Panc1 (cell line): ENCODE data around the gene RPL27A. TPM values are rescaled to one million over a fixed set of nuclear protein-coding genes. Genes with fewer than 3 reads are reported as not detected.

ENCODE experiments used
- ATAC-seq: fragments of 200-7000 bp; cut with Tn5 transposase; 2 replicates; pipeline ENCODE4 v1.9.1; 2020; ENCODE audit warnings: mild to moderate bottlenecking, moderate library complexity
- BruUV-seq: library from RNA; stranded (reverse); fragments of 400-500 nt; replicated peaks from 2 replicates; lab custom pipeline; 2021; lab: Mats Ljungman, UMichigan
- CTCF ChIA-PET: fragments of 300-600 bp; sonication (Branson Sonifier 250); formaldehyde crosslinking; loops from one replicate; lab custom pipeline; 2022; ENCODE audit warnings: antibody characterized with exemption; lab: Charles Lee
- POLR2A ChIA-PET: fragments of 300-600 bp; sonication (Branson Sonifier 250); formaldehyde crosslinking; loops from one replicate; lab custom pipeline; 2022; ENCODE audit warnings: antibody characterized with exemption; lab: Charles Lee
- DNase-seq: peaks from one replicate; pipeline ENCODE4 v3.0.0-alpha.2; 2010; ENCODE audit warnings: low read depth, low spot score
- H3K27ac ChIP-seq: 2 replicates; pipeline ENCODE4 v1.5.1; 2011; ENCODE audit warnings: mild to moderate bottlenecking, low read length, inconsistent platforms
- H3K27me3 ChIP-seq: fragments of 200-500 bp; sonication (Bioruptor generic); 2 replicates; pipeline ENCODE4 v1.6.0; 2014; ENCODE audit warnings: low read length, inconsistent platforms; ENCODE audit not compliant: control insufficient read depth, insufficient read depth
- H3K36me3 ChIP-seq: fragments of 200-500 bp; sonication (Bioruptor generic); 2 replicates; pipeline ENCODE4 v1.5.1; 2014; ENCODE audit warnings: inconsistent platforms, mild to moderate bottlenecking, low read length, moderate library complexity; ENCODE audit not compliant: control insufficient read depth, insufficient read depth
- H3K4me1 ChIP-seq: 2 replicates; pipeline ENCODE4 v1.5.1; 2011; ENCODE audit warnings: inconsistent platforms, mild to moderate bottlenecking, low read length, moderate library complexity; ENCODE audit not compliant: control insufficient read depth, insufficient read depth
- H3K4me3 ChIP-seq, 2 experiments: 2 replicates each; pipeline ENCODE4 v1.5.1; 2011 to 2012; ENCODE audit warnings: low read depth in 2 of 2, low read length in 2 of 2, mild to moderate bottlenecking in 2 of 2, inconsistent platforms in 1 of 2, moderate library complexity in 1 of 2
- H3K9me3 ChIP-seq: fragments of 200-500 bp; sonication (Bioruptor generic); 2 replicates; pipeline ENCODE4 v1.5.1; 2014; ENCODE audit warnings: low read depth, mild to moderate bottlenecking, inconsistent platforms, low read length, moderate library complexity; ENCODE audit not compliant: control insufficient read depth, insufficient read depth
- CTCF ChIP-seq: fragments of 450-650 bp; IDR thresholded peaks from 2 replicates; pipeline ENCODE4 v1.5.1; 2017; ENCODE audit warnings: mild to moderate bottlenecking
- POLR2AphosphoS5 ChIP-seq: IDR thresholded peaks from 2 replicates; pipeline ENCODE4 v1.6.1; 2012; ENCODE audit warnings: mild to moderate bottlenecking, low read depth, low read length, moderate library complexity
- SIN3A ChIP-seq: IDR thresholded peaks from 2 replicates; pipeline ENCODE4 v1.6.1; 2012; ENCODE audit warnings: low read depth, mild to moderate bottlenecking, low read length, moderate library complexity, borderline replicate concordance; ENCODE audit not compliant: insufficient read depth
- TCF7L2 ChIP-seq: IDR thresholded peaks from 2 replicates; pipeline ENCODE4 v1.6.1; 2011; ENCODE audit warnings: mild to moderate bottlenecking, low read depth, low read length, inconsistent platforms
- in situ Hi-C: cut with HindIII; loops from 2 replicates; pipeline ENCODE4 v1.10.0; 2016; ENCODE audit warnings: low sequenced_read_pairs, low pct_unique_long_range_greater_than_20kb
- intact Hi-C: fragments of 100-400 bp; cut with micrococcal nuclease; formaldehyde crosslinking; loops from one replicate; pipeline ENCODE4 v1.10.0; 2022; ENCODE audit not compliant: unreplicated experiment
- total RNA-seq: library from RNA; stranded (reverse); gene quantifications from one replicate; pipeline ENCODE4 v1.2.1, GENCODE V29; 2021; ENCODE audit not compliant: unreplicated experiment
- TF ChIP-seq, protein P1 (sequence below), 2 experiments: IDR thresholded peaks; 2 replicates each; pipeline ENCODE4 v1.6.1; 2011 to 2012; ENCODE audit warnings: low read depth in 2 of 2, control low read depth in 1 of 2, low read length in 1 of 2, mild to moderate bottlenecking in 1 of 2, moderate library complexity in 1 of 2; ENCODE audit not compliant: insufficient read depth in 1 of 2

RPL27A gene
- total RNA-seq, 1 experiment from 2014 or later: 1,115 TPM

DNA sequence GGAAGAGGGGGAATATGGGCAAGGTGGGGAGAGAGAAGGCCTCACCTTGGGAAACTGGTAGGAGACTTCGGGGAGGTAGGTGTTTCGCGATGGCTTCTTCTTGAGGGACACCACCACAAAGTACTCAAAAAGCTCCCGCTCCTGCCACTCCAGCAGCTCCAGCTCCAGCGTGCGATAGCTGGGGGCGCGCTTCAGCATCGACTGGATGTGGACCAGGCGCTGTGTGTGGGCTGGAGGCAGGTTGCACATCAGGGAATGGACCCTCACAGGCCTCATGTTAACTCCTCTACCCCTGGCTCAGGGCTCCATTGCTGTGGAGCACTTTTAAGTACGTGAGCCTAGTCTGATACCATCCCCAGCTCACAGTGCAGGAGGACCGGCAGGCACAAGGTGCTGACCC, 29.9 kb downstream of the RPL27A start:
- Histone ChIP-seq H3K27ac (no peak overlapping the region), H3K9me3 (no peaks in the 10 kb centered on the region), H3K36me3 (no peaks in the 10 kb centered on the region; the same call in 1 of the 2 replicates), H3K27me3 (no peaks in the 10 kb centered on the region), H3K4me3 (no peak overlapping the region), H3K4me1 (peaks cover 4% of the 10 kb centered on the region; the same call in 1 of the 2 replicates)
- ATAC-seq: no peak
- in situ Hi-C loops: no loop called here
- no peak for DNase-seq
- intact Hi-C loops: no loop called here
- ChIA-PET POLR2A (no interaction called here), CTCF (interaction anchor here (0.6 kb wide), 1 partner anchor 200 kb away, joined by 5 read pairs; no protein-coding TSS in a partner anchor)
- no peak for TF ChIP-seq POLR2AphosphoS5
- TF ChIP-seq TCF7L2: no peak
- TF ChIP-seq CTCF: no peak
- no peak for TF ChIP-seq SIN3A
- TF ChIP-seq, protein P1, sequence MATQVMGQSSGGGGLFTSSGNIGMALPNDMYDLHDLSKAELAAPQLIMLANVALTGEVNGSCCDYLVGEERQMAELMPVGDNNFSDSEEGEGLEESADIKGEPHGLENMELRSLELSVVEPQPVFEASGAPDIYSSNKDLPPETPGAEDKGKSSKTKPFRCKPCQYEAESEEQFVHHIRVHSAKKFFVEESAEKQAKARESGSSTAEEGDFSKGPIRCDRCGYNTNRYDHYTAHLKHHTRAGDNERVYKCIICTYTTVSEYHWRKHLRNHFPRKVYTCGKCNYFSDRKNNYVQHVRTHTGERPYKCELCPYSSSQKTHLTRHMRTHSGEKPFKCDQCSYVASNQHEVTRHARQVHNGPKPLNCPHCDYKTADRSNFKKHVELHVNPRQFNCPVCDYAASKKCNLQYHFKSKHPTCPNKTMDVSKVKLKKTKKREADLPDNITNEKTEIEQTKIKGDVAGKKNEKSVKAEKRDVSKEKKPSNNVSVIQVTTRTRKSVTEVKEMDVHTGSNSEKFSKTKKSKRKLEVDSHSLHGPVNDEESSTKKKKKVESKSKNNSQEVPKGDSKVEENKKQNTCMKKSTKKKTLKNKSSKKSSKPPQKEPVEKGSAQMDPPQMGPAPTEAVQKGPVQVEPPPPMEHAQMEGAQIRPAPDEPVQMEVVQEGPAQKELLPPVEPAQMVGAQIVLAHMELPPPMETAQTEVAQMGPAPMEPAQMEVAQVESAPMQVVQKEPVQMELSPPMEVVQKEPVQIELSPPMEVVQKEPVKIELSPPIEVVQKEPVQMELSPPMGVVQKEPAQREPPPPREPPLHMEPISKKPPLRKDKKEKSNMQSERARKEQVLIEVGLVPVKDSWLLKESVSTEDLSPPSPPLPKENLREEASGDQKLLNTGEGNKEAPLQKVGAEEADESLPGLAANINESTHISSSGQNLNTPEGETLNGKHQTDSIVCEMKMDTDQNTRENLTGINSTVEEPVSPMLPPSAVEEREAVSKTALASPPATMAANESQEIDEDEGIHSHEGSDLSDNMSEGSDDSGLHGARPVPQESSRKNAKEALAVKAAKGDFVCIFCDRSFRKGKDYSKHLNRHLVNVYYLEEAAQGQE (IDR thresholded peaks at IDR 0.05; ENCODE audit: insufficient read depth in 1 of 2, low read depth in 2 of 2, low read length in 1 of 2): no peak
- BruUV-seq: no TSS peak

DNA sequence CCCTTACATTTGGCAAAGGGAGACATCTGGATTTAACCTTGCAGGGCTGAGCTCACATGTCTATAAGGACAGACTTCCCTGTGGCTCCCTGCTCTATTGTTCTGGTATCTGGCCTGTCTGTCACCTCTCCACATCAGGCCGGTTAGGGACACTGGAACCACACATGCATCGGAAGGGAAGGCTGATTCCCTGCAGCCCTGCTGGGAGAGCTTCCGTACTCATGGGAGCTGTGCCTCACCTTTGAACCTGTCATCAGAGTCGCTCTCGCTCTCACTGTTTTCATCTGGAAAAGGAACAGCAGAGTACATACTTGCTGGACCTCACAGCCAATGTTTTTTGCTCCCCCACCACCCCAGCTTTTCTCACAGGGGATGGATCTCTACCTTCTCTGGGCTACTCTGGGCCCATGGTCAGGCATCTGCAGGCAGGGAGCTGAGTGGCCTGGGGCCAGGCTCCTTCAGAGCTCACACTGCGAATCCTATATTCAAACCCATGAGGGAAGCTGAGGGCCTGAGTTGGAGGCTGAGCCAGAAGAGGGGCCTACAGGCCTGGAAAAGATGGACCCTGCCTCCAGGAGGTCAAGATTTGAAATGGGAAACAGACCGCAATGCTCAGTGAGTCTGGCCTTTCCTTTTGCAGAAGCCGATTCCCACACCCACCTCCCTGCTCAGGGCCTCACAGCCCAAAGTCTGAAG, 31.3 kb downstream of the RPL27A start:
- no TSS peak for BruUV-seq
- in situ Hi-C loops: no loop called here
- no peaks in the 10 kb centered on the region for H3K9me3 ChIP-seq
- intact Hi-C loops: no loop called here
- DNase-seq (no peak), ATAC-seq (no peak)
- H3K4me3 ChIP-seq: no peak overlapping the region
- CTCF ChIA-PET: no interaction called here
- H3K27me3 ChIP-seq: no peaks in the 10 kb centered on the region
- POLR2A ChIA-PET: interaction anchor here (0.5 kb wide), 1 partner anchor 246 kb away, joined by 19 read pairs; no protein-coding TSS in a partner anchor
- peaks cover 15% of the 10 kb centered on the region for H3K4me1 ChIP-seq
- no peak overlapping the region for H3K27ac ChIP-seq
- TF ChIP-seq TCF7L2: no peak
- no peak for TF ChIP-seq CTCF
- no peak for TF ChIP-seq SIN3A
- TF ChIP-seq POLR2AphosphoS5: no peak
- no peaks in the 10 kb centered on the region; the same call in 1 of the 2 replicates for H3K36me3 ChIP-seq
